ENCODE measurements around the gene UBAC1. TPM values are rescaled to one million over a fixed set of nuclear protein-coding genes. Genes with fewer than 3 reads are reported as not detected.

UBAC1 gene
- total and polyA plus RNA-seq, 10 of the 15 experiments (the other 5 are each of a cell fraction or from before 2014, with no cell fraction given) = 16.7 to 54.6 (median 38.5) TPM

DNA sequence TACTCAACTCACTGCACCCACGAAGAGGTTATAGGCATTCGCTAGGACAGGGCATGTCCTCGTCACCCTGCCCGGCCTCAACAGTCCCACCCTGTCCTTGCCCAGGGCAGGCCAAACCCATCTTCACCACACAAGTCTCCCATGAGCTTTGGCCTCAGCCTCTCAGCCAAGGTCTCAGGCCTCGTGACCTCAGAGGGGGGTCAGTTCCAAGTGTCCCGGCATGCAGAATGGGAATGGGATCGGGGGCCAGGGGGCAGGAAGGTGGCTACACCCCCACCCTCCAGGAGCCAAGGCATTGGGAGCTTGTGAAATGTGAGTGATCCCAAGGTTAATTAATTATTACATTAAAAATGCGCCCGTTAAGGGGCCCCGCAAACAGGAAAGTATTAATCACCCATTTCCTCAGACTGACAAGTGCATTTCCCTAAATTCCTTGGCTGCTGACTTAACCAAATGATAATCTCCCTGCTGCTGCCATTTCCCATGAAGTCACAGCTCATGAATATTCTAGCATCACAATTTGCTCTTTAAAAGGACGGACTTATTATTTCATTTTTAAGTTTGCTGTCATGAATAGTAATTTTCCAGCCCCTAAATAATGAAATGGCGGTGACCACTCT lies 8.0 kb upstream of the UBAC1 start (continued):
- TF ChIP-seq, protein P1, sequence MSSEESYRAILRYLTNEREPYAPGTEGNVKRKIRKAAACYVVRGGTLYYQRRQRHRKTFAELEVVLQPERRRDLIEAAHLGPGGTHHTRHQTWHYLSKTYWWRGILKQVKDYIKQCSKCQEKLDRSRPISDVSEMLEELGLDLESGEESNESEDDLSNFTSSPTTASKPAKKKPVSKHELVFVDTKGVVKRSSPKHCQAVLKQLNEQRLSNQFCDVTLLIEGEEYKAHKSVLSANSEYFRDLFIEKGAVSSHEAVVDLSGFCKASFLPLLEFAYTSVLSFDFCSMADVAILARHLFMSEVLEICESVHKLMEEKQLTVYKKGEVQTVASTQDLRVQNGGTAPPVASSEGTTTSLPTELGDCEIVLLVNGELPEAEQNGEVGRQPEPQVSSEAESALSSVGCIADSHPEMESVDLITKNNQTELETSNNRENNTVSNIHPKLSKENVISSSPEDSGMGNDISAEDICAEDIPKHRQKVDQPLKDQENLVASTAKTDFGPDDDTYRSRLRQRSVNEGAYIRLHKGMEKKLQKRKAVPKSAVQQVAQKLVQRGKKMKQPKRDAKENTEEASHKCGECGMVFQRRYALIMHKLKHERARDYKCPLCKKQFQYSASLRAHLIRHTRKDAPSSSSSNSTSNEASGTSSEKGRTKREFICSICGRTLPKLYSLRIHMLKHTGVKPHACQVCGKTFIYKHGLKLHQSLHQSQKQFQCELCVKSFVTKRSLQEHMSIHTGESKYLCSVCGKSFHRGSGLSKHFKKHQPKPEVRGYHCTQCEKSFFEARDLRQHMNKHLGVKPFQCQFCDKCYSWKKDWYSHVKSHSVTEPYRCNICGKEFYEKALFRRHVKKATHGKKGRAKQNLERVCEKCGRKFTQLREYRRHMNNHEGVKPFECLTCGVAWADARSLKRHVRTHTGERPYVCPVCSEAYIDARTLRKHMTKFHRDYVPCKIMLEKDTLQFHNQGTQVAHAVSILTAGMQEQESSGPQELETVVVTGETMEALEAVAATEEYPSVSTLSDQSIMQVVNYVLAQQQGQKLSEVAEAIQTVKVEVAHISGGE (CRISPR knock-in tag; IDR thresholded peaks at IDR 0.05) = no peak
- TF ChIP-seq CHD1 (IDR thresholded peaks at IDR 0.05; ENCODE audit: low read depth, low read length) = no peak
- no peak for TF ChIP-seq SUZ12 (IDR thresholded peaks at IDR 0.05; ENCODE audit: unreplicated experiment)
- no peak for TF ChIP-seq CBX5 (IDR thresholded peaks at IDR 0.05; ENCODE audit: low read depth)
- TF ChIP-seq, protein P2, sequence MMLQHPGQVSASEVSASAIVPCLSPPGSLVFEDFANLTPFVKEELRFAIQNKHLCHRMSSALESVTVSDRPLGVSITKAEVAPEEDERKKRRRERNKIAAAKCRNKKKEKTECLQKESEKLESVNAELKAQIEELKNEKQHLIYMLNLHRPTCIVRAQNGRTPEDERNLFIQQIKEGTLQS (IDR thresholded peaks at IDR 0.05; ENCODE audit: borderline replicate concordance, extremely low read depth, low read depth, low read length) = no peak
- no peak for TF ChIP-seq TCF3 (IDR thresholded peaks at IDR 0.05; ENCODE audit: borderline replicate concordance, insufficient read depth, low read depth, low read length)

DNA sequence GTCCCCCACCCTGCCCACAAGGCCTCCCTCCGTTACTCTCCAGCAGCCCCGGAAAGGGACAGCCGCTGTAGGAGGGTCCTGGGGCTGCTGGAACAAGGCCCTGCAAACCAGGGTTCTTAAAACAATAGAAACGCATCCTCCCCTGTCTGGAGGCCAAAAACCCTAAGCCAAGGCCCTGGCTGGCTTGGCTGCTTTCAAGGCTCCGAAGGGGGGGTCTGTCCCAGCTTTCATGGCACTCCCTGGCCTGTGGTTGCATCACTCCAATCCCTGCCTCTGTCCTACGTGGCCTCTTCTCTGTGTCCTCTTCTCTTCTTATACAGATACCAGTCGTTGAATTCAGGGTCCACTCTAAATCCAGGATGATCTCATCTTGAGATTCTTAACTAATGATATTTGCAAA lies 7.4 kb upstream of the UBAC1 start:
- H3K4me3 ChIP-seq = no peak overlapping the region
- no peaks in the 10 kb centered on the region for H3K27me3 ChIP-seq (replicated peaks in 1 of 2; ENCODE audit: control insufficient read depth in 2 of 2, insufficient read depth in 2 of 2, low read length in 1 of 2)
- 2% methylated on average over 7 of the region's 7 CpGs for whole genome bisulfite sequencing (ENCODE audit: insufficient coverage, insufficient replicate concordance, low lambda C conversion rate, missing lambda C conversion rate)
- POLR2A ChIA-PET = no interaction called here
- no peaks in the 10 kb centered on the region for H3K79me2 ChIP-seq (ENCODE audit: control insufficient read depth, insufficient read depth, low read length)
- RAD21 ChIA-PET (ENCODE audit: unreplicated experiment) = interaction anchor here (1.1 to 3.3 kb wide), 4 partner anchors 138 to 172 kb away, joined by 3 to 9 read pairs (median 5); no protein-coding TSS in a partner anchor
- in situ Hi-C loops (cut with MboI) (no loop called here), intact Hi-C loops (cut with micrococcal nuclease; ENCODE audit: unreplicated experiment) (loop anchor here (5.0 to 10.0 kb wide), 2 partner anchors 259 to 316 kb away; no protein-coding TSS in a partner anchor)
- H3K4me1 ChIP-seq (ENCODE audit: control insufficient read depth, insufficient read depth, low read length) = no peaks in the 10 kb centered on the region
- no peak for ATAC-seq
- no TSS peak for BruUV-seq (replicated peaks)
- no peak overlapping the region for H3K27ac ChIP-seq (ENCODE audit: control insufficient read depth, insufficient read depth)
- H3K36me3 ChIP-seq (ENCODE audit: control insufficient read depth in 2 of 2, insufficient read depth in 2 of 2, low read length in 1 of 2) = no peaks in the 10 kb centered on the region
- H3K4me2 ChIP-seq (ENCODE audit: control insufficient read depth, insufficient read depth) = no peak overlapping the region
- H3K9me3 ChIP-seq (replicated peaks; ENCODE audit: control insufficient read depth, insufficient read depth, low read length) = no peaks in the 10 kb centered on the region
- no peak overlapping the region for H2AFZ ChIP-seq (ENCODE audit: control insufficient read depth, low read depth, low read length)
- no peak for FAIRE-seq
- H3K9ac ChIP-seq (ENCODE audit: control insufficient read depth, insufficient read depth, low read length) = no peak overlapping the region
- SMC1A ChIA-PET (ENCODE audit: uncharacterized antibody, unreplicated experiment) = interaction anchor here (1.1 kb wide), 1 partner anchor 153 kb away, joined by 7 read pairs; no protein-coding TSS in a partner anchor
- no peak for DNase-seq (ENCODE audit: low read depth, low spot score)
- no peaks in the 10 kb centered on the region for H4K20me1 ChIP-seq (ENCODE audit: control insufficient read depth, insufficient read depth)
- CTCF ChIA-PET = interaction anchor here (0.5 to 5.6 kb wide), 7 partner anchors 9 to 286 kb away, joined by 3 to 59 read pairs (median 4); no protein-coding TSS in a partner anchor
- TF ChIP-seq ESRRA (IDR thresholded peaks at IDR 0.05; ENCODE audit: low read length) (no peak), FOS (IDR thresholded peaks at IDR 0.05; ENCODE audit: borderline replicate concordance, extremely low read depth, insufficient read length) (no peak), RAD51 (IDR thresholded peaks at IDR 0.05) (no peak), KAT2A (conservative IDR thresholded peaks at IDR 0.05; ENCODE audit: control insufficient read depth, low read depth, low read length) (no peak), STAT1 (conservative IDR thresholded peaks at IDR 0.05) (no peak), SRF (IDR thresholded peaks at IDR 0.05; ENCODE audit: low read depth in 2 of 2, low read length in 2 of 2) (no peak)
- TF ChIP-seq, protein P3, sequence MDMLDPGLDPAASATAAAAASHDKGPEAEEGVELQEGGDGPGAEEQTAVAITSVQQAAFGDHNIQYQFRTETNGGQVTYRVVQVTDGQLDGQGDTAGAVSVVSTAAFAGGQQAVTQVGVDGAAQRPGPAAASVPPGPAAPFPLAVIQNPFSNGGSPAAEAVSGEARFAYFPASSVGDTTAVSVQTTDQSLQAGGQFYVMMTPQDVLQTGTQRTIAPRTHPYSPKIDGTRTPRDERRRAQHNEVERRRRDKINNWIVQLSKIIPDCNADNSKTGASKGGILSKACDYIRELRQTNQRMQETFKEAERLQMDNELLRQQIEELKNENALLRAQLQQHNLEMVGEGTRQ (IDR thresholded peaks at IDR 0.05; ENCODE audit: borderline replicate concordance, low read depth, low read length) = no peak
- TF ChIP-seq, protein P4, sequence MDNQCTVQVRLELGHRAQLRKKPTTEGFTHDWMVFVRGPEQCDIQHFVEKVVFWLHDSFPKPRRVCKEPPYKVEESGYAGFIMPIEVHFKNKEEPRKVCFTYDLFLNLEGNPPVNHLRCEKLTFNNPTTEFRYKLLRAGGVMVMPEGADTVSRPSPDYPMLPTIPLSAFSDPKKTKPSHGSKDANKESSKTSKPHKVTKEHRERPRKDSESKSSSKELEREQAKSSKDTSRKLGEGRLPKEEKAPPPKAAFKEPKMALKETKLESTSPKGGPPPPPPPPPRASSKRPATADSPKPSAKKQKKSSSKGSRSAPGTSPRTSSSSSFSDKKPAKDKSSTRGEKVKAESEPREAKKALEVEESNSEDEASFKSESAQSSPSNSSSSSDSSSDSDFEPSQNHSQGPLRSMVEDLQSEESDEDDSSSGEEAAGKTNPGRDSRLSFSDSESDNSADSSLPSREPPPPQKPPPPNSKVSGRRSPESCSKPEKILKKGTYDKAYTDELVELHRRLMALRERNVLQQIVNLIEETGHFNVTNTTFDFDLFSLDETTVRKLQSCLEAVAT (IDR thresholded peaks at IDR 0.05) = no peak
